Endothelial cell of umbilical vein (primary cell): ENCODE measurements around the gene SART1. TPM values are rescaled to one million over a fixed set of nuclear protein-coding genes. Genes with fewer than 3 reads are reported as not detected.

Experiments
- BruUV-seq: library from RNA; stranded (reverse); fragments of 400-500 nt; replicated peaks from 2 replicates; lab custom pipeline; 2021; lab: Mats Ljungman, UMichigan
- CTCF ChIA-PET: fragments of 300-600, 350-600 bp; sonication (Branson Sonifier 250); formaldehyde crosslinking; loops from one replicate; lab custom pipeline; 2021; ENCODE audit warnings: antibody characterized with exemption, inconsistent platforms; lab: Charles Lee
- POLR2A ChIA-PET: fragments of 300-600, 350-600 bp; sonication (Branson Sonifier 250); formaldehyde crosslinking; loops from one replicate; lab custom pipeline; 2021; ENCODE audit warnings: antibody characterized with exemption, inconsistent platforms; lab: Charles Lee
- DNase-seq: peaks from one replicate; pipeline ENCODE4 v3.0.0-alpha.2; 2011; ENCODE audit warnings: low read depth, low spot score
- FAIRE-seq: peaks from 2 replicates; lab custom pipeline; 2011; peaks lifted over from hg19 to GRCh38; lab: Jason Lieb, UNC
- H2AFZ ChIP-seq: 2 replicates; pipeline ENCODE4 v1.6.0; 2012; ENCODE audit warnings: low read depth, low read length, control low read depth, inconsistent platforms
- H3K27ac ChIP-seq: 2 replicates; pipeline ENCODE4 v1.5.1; 2011; ENCODE audit warnings: low read depth, mild to moderate bottlenecking, control low read depth, low read length, moderate library complexity; ENCODE audit not compliant: insufficient read depth
- H3K27me3 ChIP-seq, 2 experiments: 2 replicates each; pipeline versions ENCODE4 v1.6.0 to v1.6.1; 2011; ENCODE audit warnings: low read length in 2 of 2, mixed read lengths in 1 of 2; ENCODE audit not compliant: control insufficient read depth in 2 of 2, insufficient read depth in 2 of 2
- H3K36me3 ChIP-seq, 2 experiments: 2 replicates in 1 of 2; 3 replicates in 1 of 2; pipeline ENCODE4 v1.5.1; 2011; ENCODE audit warnings: low read length in 2 of 2, mild to moderate bottlenecking in 1 of 2, moderate library complexity in 1 of 2; ENCODE audit not compliant: control insufficient read depth in 2 of 2, insufficient read depth in 2 of 2; ENCODE audit errors: extremely low read depth in 1 of 2
- H3K4me1 ChIP-seq: 3 replicates; pipeline ENCODE4 v1.5.1; 2011; ENCODE audit warnings: mild to moderate bottlenecking, low read length; ENCODE audit not compliant: control insufficient read depth, insufficient read depth; ENCODE audit errors: extremely low read depth
- H3K4me2 ChIP-seq: 2 replicates; pipeline ENCODE4 v1.6.1; 2011; ENCODE audit warnings: low read length, control low read depth, mixed read lengths; ENCODE audit not compliant: insufficient read depth
- H3K4me3 ChIP-seq, 3 experiments: fragments of 200-600 bp in 1 of 3; sonication (generic), shearing (Covaris generic) in 1 of 3; replicated peaks in 1 of 3; 2 replicates each; pipeline ENCODE4 v1.5.1; 2011 to 2016; ENCODE audit warnings: control low read depth in 3 of 3, low read length in 3 of 3, mild to moderate bottlenecking in 2 of 3, inconsistent platforms in 1 of 3, low read depth in 1 of 3, moderate library complexity in 1 of 3; ENCODE audit not compliant: insufficient read depth in 1 of 3
- H3K79me2 ChIP-seq: 2 replicates; pipeline ENCODE4 v1.6.0; 2012; ENCODE audit warnings: low read length, inconsistent platforms; ENCODE audit not compliant: control insufficient read depth, insufficient read depth
- H3K9ac ChIP-seq: replicated peaks from 2 replicates; pipeline ENCODE3; 2011; ENCODE audit warnings: low read length, control low read depth; ENCODE audit not compliant: insufficient read depth; ENCODE audit errors: extremely low read depth
- H3K9me1 ChIP-seq: replicated peaks from 3 replicates; pipeline ENCODE4 v1.6.0; 2011; ENCODE audit warnings: mild to moderate bottlenecking, low read length; ENCODE audit not compliant: control insufficient read depth, insufficient read depth; ENCODE audit errors: extremely low read depth
- H3K9me3 ChIP-seq: replicated peaks from 2 replicates; pipeline ENCODE4 v1.5.1; 2012; ENCODE audit warnings: low read length, inconsistent platforms; ENCODE audit not compliant: control insufficient read depth, insufficient read depth
- H4K20me1 ChIP-seq: replicated peaks from 2 replicates; pipeline ENCODE3; 2011; ENCODE audit warnings: mild to moderate bottlenecking, low read length; ENCODE audit not compliant: control insufficient read depth, insufficient read depth; ENCODE audit errors: extremely low read depth
- CTCF ChIP-seq, 2 donors: IDR thresholded peaks; 1 replicate in 1 of 2; 2 replicates in 1 of 2; pipeline ENCODE4 v1.5.1; 2011; ENCODE audit warnings: low read length in 2 of 2, mild to moderate bottlenecking in 2 of 2, moderate library complexity in 2 of 2, control low read depth in 1 of 2, inconsistent platforms in 1 of 2, low read depth in 1 of 2; ENCODE audit not compliant: insufficient read depth in 1 of 2; ENCODE audit errors: extremely low read depth in 1 of 2
- EZH2 ChIP-seq: IDR thresholded peaks from 2 replicates; pipeline ENCODE4 v1.6.1; 2012; ENCODE audit warnings: borderline replicate concordance, low read depth, mild to moderate bottlenecking, moderate library complexity, low read length, inconsistent platforms; ENCODE audit not compliant: severe bottlenecking
- FOS ChIP-seq: IDR thresholded peaks from 2 replicates; pipeline ENCODE4 v1.6.1; 2011; ENCODE audit warnings: mild to moderate bottlenecking, low read length, moderate library complexity, borderline replicate concordance; ENCODE audit not compliant: insufficient read depth
- GATA2 ChIP-seq: IDR thresholded peaks from 2 replicates; pipeline ENCODE4 v1.7.0; 2011; ENCODE audit warnings: low read depth, mild to moderate bottlenecking, moderate library complexity, mixed read lengths, low read length; ENCODE audit not compliant: insufficient read length, insufficient read depth
- JUN ChIP-seq: IDR thresholded peaks from 2 replicates; pipeline ENCODE4 v1.6.1; 2011; ENCODE audit warnings: borderline replicate concordance, low read depth; ENCODE audit not compliant: insufficient read length, insufficient read depth
- MAX ChIP-seq: IDR thresholded peaks from 2 replicates; pipeline ENCODE4 v1.6.1; 2011; ENCODE audit not compliant: insufficient read depth, insufficient read length
- MYC ChIP-seq: IDR thresholded peaks from one replicate; pipeline ENCODE4 v1.6.1; 2011; ENCODE audit warnings: mild to moderate bottlenecking, low read depth, low read length
- POLR2A ChIP-seq: IDR thresholded peaks from 2 replicates; pipeline ENCODE4 v1.6.1; 2012; ENCODE audit warnings: low read depth, mild to moderate bottlenecking, control low read depth, low read length
- POLR2AphosphoS5 ChIP-seq: IDR thresholded peaks from 2 replicates; pipeline ENCODE4 v1.6.1; 2012; ENCODE audit warnings: low read depth, mild to moderate bottlenecking, control low read depth, low read length, moderate library complexity; ENCODE audit not compliant: insufficient read depth
- dilution Hi-C: fragments of 300-500 bp; cut with MboI; formaldehyde crosslinking; loops from one replicate; pipeline ENCODE4 v1.15.0; 2019; ENCODE audit warnings: low sequenced_read_pairs; ENCODE audit not compliant: extremely low pct_ligation_motif_present
- intact Hi-C: fragments of 100-400 bp; cut with micrococcal nuclease; formaldehyde crosslinking; loops from one replicate; pipeline ENCODE4 v1.10.0; 2022
- polyA plus RNA-seq, 4 experiments: library from polyadenylated mRNA; depleted of rRNA in 3 of 4; stranded (reverse) in 3 of 4; unstranded in 1 of 4; fragments of >200 nt; gene quantifications; 2 replicates each; pipeline versions ENCODE4 v1.2.1 to v1.2.3, GENCODE V29; 2011 to 2012; ENCODE audit warnings: missing spikeins in 1 of 4
- total RNA-seq: library from RNA; stranded (reverse); gene quantifications from 2 replicates; pipeline ENCODE4 v1.2.3, GENCODE V29; 2021

Gene SART1
- total and polyA plus RNA-seq, 2 donors (not counting 3 experiments of a cell fraction or from before 2014, with no cell fraction given): 21.8 to 62.7 TPM

- FAIRE-seq (no peak), DNase-seq (no peak)
- Histone ChIP-seq H3K4me3 (no peak overlapping the region), H3K4me2 (no peak overlapping the region), H3K9me1 (no peaks in the 10 kb centered on the region), H3K9ac (no peak overlapping the region), H3K27ac (no peak overlapping the region), H3K4me1 (no peaks in the 10 kb centered on the region), H3K9me3 (no peaks in the 10 kb centered on the region), H3K36me3 (peaks cover 4 to 36% of the 10 kb centered on the region in 2 experiments), H3K79me2 (no peaks in the 10 kb centered on the region), H3K27me3 (no peaks in the 10 kb centered on the region), H4K20me1 (no peaks in the 10 kb centered on the region), H2AFZ (no peak overlapping the region)
- POLR2A ChIA-PET: no interaction called here
- CTCF ChIA-PET: interaction anchor here (1.9 kb wide), 1 partner anchor 88 kb away, joined by 6 read pairs; the partner anchor contains the start of gene FIBP
- no TSS peak for BruUV-seq
- dilution Hi-C loops: no loop called here
- TF ChIP-seq FOS: no peak
- TF ChIP-seq POLR2A: no peak
- TF ChIP-seq MAX: no peak
- no peak for TF ChIP-seq JUN
- no peak for TF ChIP-seq POLR2AphosphoS5
- no peak for TF ChIP-seq GATA2
- TF ChIP-seq EZH2: no peak
- TF ChIP-seq MYC: no peak
- TF ChIP-seq CTCF (IDR thresholded peaks at IDR 0.05; ENCODE audit: extremely low read depth in 1 of 2, insufficient read depth in 1 of 2, low read depth in 1 of 2, low read length in 2 of 2): no peak
- intact Hi-C loops: no loop called here
Measured at GRCh38 chr11:65976216-65977176, 15.0 kb downstream of the SART1 start.
